HG03432 (cell line): ENCODE results near the gene CENPK.
"Not testable (repeated sequence)": the region's sequence is repeated elsewhere in the genome, so short reads cannot be mapped to it uniquely, and the experiment has no call there.

Experiments used
- ATAC-seq: cut with Tn5 transposase; IDR thresholded peaks from one replicate; pipeline ENCODE4 v1.9.1; 2021; ENCODE audit warnings: mild to moderate bottlenecking, moderate library complexity; ENCODE audit not compliant: unreplicated experiment

CENPK gene

DNA sequence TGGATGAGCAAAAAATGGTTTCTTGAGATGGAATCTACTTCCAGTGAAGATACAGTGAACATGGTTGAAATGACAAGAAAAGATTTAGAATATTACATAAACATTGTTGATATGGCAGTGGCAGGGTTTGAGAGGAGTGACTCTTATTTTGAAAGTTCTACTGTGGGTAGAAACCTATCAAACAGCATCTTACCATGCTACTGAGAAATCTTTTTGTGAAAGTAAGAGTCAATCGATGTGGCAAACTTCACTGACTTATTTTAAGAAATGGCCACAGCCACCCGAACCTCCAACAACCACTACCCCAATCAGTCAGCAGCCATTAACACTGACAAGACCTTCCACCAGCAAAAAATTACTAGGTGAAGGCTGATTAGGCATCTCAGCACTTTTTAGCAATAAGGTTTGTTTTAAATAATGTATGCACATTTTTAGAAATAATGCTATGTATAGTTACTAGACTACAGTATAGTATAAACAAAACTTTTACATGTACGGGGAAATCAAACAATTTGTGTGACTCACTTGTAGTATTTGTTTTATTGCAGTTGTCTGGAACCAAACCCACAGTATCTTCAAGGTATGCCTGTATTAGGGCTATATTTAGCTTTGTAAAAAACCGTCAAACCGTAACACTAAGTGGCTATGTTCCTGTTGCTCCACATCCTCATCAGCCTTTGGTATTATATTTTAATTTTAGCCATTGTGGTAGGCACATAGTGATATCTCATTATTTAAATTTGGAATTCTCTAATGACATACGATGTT lies 50.6 kb downstream of the CENPK start:
- ATAC-seq = no peak

DNA sequence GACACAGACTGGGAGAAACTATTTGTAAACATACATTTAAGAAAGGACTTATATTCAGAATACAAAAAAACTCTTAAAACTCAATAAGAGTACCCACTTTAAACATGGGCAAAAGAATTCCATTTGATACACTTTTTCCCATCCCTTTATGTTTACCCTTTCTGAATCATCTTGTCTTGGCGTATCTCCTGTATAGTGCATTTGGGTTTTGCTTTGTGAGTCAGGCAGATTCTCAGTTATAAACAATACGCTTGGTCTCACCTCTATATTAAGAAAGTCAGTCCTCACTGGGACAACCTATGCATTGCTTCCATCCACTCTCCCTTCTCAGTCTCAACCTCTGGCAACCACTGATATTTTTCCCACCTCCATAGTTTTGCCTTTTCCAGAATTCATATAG lies 54.0 kb downstream of the CENPK start:
- no peak for ATAC-seq

DNA sequence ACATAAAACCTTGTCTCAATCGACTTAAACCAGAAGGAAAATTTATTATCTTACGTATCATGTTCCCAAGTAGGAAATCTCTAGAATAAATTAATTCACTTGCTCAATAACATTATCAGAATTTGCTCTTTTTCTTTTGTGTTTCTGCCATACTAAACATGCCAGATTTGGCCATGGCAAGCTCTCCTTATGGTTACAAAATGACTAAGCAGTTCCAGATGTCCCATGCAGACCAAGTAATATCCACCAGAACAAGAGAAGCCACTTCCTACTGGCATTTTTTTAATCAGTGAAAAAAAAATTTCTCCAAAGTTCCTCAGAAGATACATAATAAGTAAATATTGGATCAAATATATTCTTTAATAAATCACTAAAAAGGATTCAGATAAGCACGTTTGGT lies 56.0 kb downstream of the CENPK start:
- no peak for ATAC-seq

DNA sequence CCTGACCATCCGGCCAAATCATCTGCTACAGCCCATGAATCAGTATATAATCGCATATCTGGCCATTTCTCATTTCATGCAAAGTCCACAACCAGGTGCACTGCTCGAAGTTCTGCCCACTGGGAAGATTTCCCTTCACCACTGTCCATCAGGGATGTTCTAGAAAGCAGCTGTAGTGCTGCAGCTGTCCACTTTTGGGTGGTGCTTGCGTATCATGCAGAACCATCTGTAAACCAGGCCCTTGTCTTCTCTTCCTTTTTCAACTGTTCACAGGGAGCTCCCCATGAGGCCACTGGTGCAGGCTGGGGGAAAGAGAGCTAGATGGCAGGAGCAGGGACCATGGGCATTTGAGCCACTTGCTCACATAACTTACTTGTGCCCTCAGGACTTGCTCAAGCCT lies 73.8 kb downstream of the CENPK start:
- no peak for ATAC-seq

DNA sequence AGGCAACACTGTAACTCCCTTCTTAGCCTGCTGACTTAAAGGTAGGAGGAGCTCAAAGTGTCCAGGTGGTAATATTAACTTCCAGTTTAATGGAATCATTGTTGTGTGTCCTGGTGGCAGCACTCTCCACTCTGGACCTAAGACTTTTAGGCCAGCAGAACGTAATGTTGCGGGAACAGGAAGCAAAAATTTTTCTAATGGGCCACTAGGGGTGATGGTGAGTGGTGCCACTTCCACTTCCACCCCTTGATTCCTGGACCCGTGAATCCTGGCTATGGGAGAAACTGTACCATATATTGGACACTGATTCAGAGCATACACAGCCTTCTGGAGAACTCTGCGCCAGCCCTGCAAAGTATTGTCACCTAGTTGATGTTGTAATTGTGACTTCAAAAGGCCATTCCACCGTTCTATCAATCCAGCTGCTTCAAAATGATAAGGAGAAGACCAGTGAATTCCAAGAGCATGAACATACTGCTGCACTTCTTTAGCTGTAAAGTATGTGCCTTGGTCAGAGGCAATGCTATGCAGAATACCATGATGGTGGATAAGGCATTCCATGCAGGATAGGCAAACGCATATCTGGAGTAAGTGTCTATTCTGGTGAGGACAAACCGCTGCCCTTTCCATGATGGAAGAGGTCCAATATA lies 74.8 kb downstream of the CENPK start:
- ATAC-seq = not testable (repeated sequence)

DNA sequence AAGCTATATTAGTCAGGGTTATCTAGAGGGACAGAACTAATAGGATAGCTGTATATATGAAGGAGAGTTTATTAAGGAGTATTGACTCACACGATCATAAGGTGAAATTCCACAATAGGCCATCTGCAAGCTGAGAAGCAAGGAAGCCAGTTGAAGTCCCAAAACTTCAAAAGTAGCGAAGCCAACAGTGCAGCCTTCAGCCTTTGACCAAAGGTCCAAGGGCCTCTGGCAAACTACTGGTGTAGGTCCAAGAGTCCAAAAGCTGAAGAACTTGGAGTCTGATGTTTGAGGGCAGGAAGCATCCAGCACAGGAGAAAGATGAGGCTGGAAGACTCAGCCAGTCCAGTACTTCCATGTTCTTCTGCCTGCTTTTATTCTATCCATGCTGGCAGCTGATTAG lies 76.2 kb downstream of the CENPK start:
- not testable (repeated sequence) for ATAC-seq

DNA sequence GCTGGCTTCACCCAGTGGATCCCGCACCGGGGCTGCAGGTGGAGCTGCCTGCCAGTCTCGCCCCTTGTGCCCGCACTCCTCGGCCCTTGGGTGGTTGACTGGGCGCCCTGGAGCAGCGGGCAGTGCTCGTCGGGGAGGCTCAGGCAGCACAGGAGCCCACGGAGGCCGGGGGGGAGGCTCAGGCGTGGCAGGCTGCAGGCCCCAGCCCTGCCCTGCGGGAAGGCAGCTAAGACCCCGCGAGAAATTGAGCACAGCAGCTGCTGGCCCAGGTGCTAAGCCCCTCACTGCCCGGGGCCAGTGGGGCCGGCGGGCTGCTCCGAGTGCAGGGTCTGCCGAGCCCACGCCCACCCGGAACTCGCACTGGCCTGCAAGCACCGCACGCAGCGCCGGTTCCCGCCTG lies 77.6 kb downstream of the CENPK start:
- ATAC-seq = no peak

DNA sequence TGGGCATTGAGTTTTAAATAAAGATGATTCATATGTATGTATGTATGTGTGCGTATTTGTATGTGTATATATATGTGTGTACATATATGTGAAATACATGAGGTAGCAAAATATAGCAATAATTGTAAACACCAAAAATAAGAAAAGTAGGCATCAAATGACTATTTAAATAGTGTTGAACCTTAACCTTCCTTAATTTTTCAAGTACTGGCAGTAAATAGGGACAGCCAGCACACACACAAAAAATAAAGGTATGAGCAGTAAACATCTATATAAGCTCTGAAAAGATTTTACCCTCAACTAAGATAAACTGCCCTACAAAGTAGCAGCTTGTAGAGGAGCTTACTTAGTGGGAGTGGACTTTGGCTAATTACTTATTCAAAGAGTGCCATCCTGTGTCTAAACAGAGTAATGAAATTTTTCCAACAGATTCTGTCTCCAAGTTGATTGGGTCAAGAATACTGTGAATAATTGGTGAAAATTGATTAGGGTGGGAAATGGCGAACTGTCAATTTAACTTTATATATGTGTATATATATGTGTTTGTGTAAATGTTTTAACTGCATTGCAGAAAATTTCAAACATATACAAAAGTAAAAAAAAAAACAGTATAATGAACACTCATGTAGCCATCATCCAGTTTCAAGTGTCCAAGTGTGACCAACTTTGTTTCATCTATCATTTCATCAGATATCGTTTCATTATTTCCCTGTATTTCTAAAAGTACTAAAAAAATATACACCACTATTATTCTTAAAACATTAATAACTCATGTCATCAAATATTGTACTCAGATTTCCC lies 79.2 kb downstream of the CENPK start:
- peak; percentile 43 for ATAC-seq

DNA sequence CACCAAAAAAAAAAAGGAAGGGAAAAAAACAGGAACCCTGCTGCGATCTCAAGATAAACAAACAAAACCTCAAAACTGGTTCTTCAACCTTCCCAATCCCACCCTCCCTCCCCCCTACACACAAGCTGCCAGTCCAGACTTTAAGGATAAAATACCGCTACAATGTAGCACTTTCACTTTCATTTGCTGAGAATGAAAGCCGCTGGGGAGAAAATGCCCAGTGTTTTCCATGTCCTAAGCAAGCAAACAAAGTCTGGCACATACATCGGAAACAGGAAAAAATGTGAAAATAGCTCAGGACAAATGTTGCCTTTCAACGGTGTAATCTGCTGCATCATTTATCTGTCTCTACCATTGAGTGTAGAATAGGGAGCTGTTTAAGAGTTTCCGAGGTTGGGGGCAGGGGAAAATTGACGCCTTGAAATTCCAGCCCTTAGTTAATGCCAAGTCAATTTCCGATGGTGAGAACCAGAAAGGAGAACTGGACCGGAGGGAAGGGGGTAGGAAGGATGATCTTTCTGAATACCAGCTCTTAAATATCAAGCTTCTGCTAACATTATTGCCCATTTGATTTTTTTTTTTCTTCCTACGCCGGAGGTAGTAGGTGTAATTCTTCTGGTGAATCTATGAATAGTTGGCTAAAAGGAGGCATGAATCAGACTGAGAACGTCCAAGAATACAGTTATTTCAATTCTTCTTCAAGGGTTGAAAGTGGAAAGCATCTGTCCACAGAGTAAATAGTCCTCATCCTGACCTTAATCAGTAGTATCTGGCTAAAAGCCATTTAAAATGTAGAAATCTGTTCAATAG lies 80.0 kb downstream of the CENPK start:
- ATAC-seq = no peak

DNA sequence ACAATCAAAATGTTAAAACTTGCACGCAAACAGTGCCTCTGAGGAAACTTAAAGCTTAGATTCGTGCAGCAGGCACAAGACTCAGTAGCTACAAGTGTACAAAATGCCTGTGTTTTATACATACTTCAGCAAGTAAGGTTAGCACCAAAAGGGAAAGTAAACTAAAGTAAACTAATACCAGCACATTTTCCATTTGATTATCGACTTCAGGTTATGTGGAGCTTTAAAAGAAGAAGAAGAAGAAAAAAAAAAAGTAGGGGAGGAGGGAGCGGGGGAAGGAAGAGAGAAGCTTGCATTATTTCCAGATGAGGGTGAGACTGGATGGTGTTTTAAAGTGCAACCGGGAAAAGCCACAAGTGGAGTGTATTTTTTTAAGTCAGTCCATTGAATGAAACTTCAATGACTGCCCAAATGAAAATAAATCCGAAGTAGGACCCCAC lies 80.7 kb downstream of the CENPK start:
- ATAC-seq = peak; percentile 5

DNA sequence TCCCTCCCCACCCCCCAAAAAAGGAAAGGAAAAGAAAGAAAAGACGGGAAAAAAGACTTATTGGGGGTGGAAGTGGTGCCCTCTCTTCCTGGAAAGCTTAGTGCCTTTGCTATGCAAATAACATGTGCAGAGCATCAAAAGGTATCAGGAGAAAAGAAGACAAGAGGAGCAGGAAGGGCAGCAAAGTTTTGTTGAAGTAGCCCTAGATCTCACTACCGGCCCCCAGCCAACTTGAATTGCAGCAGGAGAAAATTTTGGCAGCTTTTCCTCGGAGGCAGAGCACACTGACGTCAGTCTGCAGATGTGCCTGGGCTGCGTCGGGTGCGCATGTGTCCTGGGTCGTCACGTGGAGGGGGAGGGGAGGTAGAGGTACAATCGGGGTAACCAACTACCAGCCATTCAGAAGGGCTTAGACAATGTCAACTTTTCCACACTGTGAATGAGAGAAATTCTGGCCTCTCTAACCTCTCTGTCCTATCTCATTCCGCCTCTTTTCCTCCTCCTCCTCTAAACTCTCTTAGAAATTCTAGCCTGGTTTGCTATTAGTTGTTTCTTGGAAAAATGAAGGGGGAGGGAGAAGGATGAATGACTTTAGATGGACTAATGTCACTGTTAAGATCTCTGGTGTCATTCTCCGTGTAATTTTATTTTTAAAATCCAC lies 81.2 kb downstream of the CENPK start, which contains the start of gene ADAMTS6:
Gene ADAMTS6, minus strand, starts transcription at position 286 of the 661 bp plus-strand sequence. CDS start 8,247 bp downstream, outside the sequence.
- ATAC-seq = peak; percentile 80

DNA sequence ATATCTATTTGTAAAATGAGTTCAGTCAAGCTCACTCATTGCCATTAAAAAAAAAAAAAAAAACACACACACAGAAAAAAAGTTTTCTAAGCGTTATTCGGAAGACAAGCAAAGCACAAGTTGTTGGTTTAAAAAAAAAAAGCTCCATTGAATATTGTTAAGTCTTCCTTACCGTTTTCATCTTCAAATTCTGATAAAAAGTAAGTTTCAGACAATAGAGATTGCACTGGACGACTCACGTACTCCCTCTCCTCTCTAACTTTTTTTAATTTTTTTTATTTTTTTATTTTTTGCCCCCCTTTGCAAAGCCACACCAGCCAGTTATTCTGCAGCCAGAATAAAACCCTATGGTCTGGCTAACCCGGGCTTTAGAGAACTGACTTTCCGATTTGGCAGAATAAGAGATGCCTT lies 81.8 kb downstream of the CENPK start:
- peak; percentile 16 for ATAC-seq

DNA sequence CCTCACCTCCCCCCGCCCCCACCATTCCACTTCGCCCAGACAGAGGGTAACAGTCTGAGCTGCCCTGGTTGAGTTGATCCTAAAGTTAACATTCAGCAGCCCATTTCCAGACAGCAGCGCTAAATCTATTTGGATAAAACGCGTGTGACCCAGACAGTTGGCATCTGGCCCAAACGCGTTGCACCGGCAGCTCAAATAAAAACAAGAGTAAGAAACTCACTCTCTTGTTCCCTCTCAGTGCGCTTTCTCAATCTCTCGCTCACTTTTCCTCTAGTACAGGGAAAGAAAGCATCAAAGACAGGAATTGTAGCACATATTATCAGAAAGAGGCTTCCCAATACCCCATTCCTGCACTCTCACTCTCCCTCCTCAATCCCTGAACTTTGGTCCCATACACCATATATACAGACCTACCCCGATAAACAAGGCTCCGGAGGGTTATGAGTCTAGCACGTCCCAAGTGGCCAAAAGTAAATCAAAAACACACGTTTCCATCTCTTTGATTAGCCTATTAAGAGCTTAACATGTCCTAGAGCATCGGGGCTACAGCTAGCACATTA lies 82.6 kb downstream of the CENPK start:
- ATAC-seq = peak; percentile 35

DNA sequence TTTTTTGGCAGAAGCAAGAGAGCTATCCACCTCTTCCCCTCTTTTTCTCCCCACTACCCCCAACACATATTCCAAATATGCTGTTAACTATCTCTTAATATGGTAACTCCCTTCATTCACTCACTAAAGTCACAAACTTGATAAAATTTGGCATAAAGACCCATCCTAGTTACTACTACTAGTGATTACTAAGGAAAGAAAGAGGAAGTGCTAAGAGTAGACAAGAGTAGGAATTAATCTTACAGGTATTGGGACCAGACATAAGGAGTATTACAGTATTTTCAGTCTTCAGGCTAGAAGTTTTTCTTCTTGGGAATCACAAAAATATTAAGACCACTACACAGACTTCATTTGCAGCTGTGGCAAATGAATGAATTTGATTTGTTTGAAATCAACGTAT lies 83.4 kb downstream of the CENPK start:
- ATAC-seq = no peak

DNA sequence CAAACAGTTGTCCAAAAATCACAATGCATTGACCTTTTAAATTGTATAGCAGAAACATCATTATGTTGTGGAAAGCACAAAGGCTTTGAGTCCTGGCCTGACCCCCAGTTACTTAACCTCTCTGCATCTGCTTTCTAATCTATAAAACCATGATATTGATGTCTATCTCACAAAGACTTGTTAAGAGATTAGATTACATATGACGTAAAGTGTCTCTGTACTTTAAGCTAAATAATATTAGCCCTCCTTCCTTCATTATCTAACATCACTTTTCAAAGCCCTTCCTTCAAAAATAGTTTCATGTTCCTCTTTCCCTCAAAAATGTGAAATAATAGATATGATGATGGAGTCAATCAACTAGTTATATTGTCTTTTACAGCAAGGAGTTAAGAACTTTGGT lies 84.6 kb downstream of the CENPK start:
- ATAC-seq = no peak

DNA sequence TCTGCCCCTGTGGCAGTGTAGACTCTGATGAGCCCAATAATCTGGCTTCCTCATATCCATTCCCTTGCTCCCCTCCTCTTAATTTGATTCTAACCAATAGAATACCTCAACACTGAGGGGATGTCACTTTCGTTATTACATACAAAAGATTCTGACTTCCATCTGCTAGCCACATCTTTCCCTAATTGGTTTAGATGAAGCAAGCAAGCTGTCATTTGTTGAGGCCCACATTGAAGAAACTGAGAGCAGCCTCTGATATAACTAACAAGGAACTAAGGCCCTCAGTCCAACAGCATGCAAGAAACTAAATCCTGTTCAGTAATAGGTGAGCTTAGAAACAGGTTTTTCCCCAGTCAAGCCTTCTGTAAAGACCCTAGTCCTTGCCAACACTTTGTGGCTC lies 87.1 kb downstream of the CENPK start:
- ATAC-seq = no peak

DNA sequence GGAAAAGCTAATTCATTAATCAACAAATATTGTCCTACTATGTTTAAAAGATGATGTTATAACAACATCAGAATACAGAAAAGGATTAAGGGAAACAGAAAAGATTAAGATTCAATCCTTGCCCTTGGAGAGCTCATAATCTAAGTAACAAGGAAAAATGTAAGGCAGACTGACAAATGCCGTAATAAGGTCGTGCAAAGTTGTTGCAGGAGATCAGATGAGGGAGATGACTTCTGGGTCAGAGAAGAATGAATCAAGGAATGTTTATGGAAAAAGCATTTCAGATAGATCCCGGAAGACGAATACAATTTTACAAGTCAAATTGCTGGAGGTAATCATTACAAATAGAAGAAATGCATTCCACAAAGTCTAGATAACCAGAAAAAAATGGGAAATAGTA lies 87.6 kb downstream of the CENPK start:
- ATAC-seq = no peak

DNA sequence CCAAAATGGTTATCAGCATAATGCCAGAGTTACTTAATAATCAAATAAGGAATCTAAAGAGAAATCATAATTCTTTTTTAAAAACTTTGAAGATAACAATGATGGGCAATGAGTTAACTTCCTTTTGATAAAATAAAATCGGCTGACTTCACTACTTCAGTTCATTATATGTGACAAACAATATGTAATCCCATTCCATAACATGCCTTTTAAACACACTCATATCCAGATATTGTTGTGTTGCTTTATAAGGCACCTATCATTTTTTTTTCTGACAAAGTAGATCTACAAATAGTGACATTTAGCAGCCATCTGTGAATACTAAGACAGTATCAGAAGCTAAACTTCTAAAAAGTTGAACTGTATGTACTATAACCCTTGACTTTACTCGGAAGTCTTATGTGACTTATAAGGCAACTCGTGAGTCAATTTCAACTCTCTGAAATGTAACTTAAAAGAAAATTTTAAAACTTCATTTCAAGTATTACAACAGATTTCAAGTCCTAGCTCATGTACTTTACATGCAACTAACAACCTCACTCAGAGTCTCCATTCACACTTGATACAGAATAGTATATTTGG lies 88.7 kb downstream of the CENPK start:
- no peak for ATAC-seq

DNA sequence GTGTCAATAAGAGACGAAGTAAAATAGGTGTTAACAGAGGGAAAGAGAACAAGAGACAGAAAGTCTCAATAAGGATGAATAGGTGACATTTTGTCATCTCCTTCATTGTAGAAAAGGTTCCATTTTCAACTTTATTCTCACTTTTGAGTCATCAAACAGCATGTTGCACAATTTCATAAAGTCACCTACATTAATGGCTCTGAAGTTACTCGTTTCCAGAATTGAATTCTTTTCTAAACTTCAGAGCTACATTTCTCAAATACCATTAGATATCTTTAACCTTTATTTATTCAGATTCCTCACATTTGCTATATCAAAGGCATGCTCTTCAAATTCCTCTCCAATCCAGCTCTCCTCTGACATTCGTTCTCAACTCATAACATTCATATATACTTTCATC lies 94.3 kb downstream of the CENPK start:
- no peak for ATAC-seq
